ENCODE measurements around the gene SERTAD1.

SERTAD1 gene

GRCh38 chr19:40398417-40399131 is 27.2 kb downstream of the SERTAD1 start:
- DNase-seq, result peak; percentile 52

GRCh38 chr19:40397568-40397906 is 28.3 kb downstream of the SERTAD1 start:
- no peak for DNase-seq

- no peak for DNase-seq
Observed at GRCh38 chr19:40396886-40397567, 28.8 kb downstream of the SERTAD1 start.

GRCh38 chr19:40395956-40396355 is 29.8 kb downstream of the SERTAD1 start:
- DNase-seq, result no peak

GRCh38 chr19:40394816-40395210 is 31.0 kb downstream of the SERTAD1 start:
- DNase-seq, result no peak

- DNase-seq, result no peak
Observed at GRCh38 chr19:40393894-40394815, 31.6 kb downstream of the SERTAD1 start.

- DNase-seq, result no peak
Observed at GRCh38 chr19:40392894-40393517, 32.8 kb downstream of the SERTAD1 start.

- no peak for DNase-seq
Observed at GRCh38 chr19:40392123-40392522, 33.7 kb downstream of the SERTAD1 start.

GRCh38 chr19:40390084-40390742 is 35.6 kb downstream of the SERTAD1 start, which contains the start of gene HIPK4:
Gene HIPK4, minus strand, starts transcription at chr19:40390181. Its CDS starts 279 bp downstream, at chr19:40389902.
- no peak for DNase-seq

GRCh38 chr19:40389404-40390083 is 36.2 kb downstream of the SERTAD1 start:
- DNase-seq, result no peak

- no peak for DNase-seq
Observed at GRCh38 chr19:40388481-40388880, 37.3 kb downstream of the SERTAD1 start.

- no peak for DNase-seq
Observed at GRCh38 chr19:40387155-40387554, 38.6 kb downstream of the SERTAD1 start.

- DNase-seq, result no peak
Observed at GRCh38 chr19:40383668-40384248, 42.0 kb downstream of the SERTAD1 start.

- DNase-seq, result no peak
Observed at GRCh38 chr19:40381321-40381720, 44.5 kb downstream of the SERTAD1 start.

- DNase-seq, result no peak
Observed at GRCh38 chr19:40380199-40381037, 45.4 kb downstream of the SERTAD1 start.

GRCh38 chr19:40379446-40380198 is 46.2 kb downstream of the SERTAD1 start:
- no peak for DNase-seq

GRCh38 chr19:40378509-40378908 is 47.3 kb downstream of the SERTAD1 start:
- no peak for DNase-seq

GRCh38 chr19:40377876-40378385 is 47.9 kb downstream of the SERTAD1 start:
- DNase-seq, result no peak

- no peak for DNase-seq
Observed at GRCh38 chr19:40376286-40376862, 49.4 kb downstream of the SERTAD1 start.
